K562 (cell line): Measurements from ENCODE around the gene ODF4. TPM values are rescaled to one million over a fixed set of nuclear protein-coding genes. Genes with fewer than 3 reads are reported as not detected.

Experiments used
- ARID4B ChIP-seq: sonication (generic); formaldehyde crosslinking; IDR thresholded peaks from 2 replicates; pipeline ENCODE4 v1.8.0; 2022; ENCODE audit warnings: mild to moderate bottlenecking, missing genetic modification reagents
- ASH1L ChIP-seq: fragments of 450-650 bp; IDR thresholded peaks from 2 replicates; pipeline ENCODE4 v1.6.1; 2018; ENCODE audit warnings: borderline replicate concordance, mild to moderate bottlenecking, low read depth; ENCODE audit not compliant: partially characterized antibody
- BACH1 ChIP-seq: fragments of 200-800 bp; sonication (Bioruptor generic); IDR thresholded peaks from 2 replicates; pipeline ENCODE4 v1.6.1; 2016; ENCODE audit warnings: missing genetic modification characterization, missing compliant biosample characterization
- BRD4 ChIP-seq: fragments of 200-600 bp; sonication (generic); IDR thresholded peaks from 2 replicates; pipeline ENCODE4 v1.6.1; 2017; ENCODE audit warnings: inconsistent platforms
- FOXM1 ChIP-seq, 2 experiments: fragments of 450-650 bp in 1 of 2; sonication (generic) in 1 of 2; formaldehyde crosslinking in 1 of 2; IDR thresholded peaks; 2 replicates each; pipeline versions ENCODE4 v1.6.1 to v1.9.0; 2017 to 2022; ENCODE audit warnings: low read depth in 2 of 2, mild to moderate bottlenecking in 2 of 2, missing genetic modification reagents in 1 of 2, moderate library complexity in 1 of 2
- FUS ChIP-seq: fragments of 200-400 bp; formaldehyde crosslinking; optimal IDR thresholded peaks from 2 replicates; pipeline ENCODE3; 2017; ENCODE audit warnings: low read depth, low read length
- HCFC1 ChIP-seq: IDR thresholded peaks from 2 replicates; pipeline ENCODE4 v1.6.1; 2012; ENCODE audit warnings: low read depth, low read length, improper control_type of control experiment
- HNRNPK ChIP-seq: fragments of 200-400 bp; formaldehyde crosslinking; IDR thresholded peaks from one replicate; pipeline ENCODE4 v1.6.1; 2018; ENCODE audit warnings: mild to moderate bottlenecking, low read depth, low read length; ENCODE audit not compliant: poor library complexity, severe bottlenecking
- MAFK ChIP-seq: IDR thresholded peaks from 2 replicates; pipeline ENCODE4 v1.6.1; 2011; ENCODE audit warnings: low read length, improper control_type of control experiment
- MBD1 ChIP-seq: fragments of 250-450 bp; sonication (Bioruptor Pico); IDR thresholded peaks from 2 replicates; pipeline ENCODE4 v1.8.0; 2022; ENCODE audit warnings: inconsistent platforms
- NFE2 ChIP-seq: IDR thresholded peaks from 2 replicates; pipeline ENCODE4 v1.6.1; 2014; ENCODE audit warnings: antibody characterized with exemption, low read depth
- PCBP2 ChIP-seq: fragments of 200-400 bp; formaldehyde crosslinking; IDR thresholded peaks from 2 replicates; pipeline ENCODE4 v1.6.1; 2018; ENCODE audit warnings: low read length, low read depth, mild to moderate bottlenecking, moderate library complexity; ENCODE audit not compliant: poor library complexity, severe bottlenecking
- POLR2AphosphoS2 ChIP-seq: IDR thresholded peaks from 2 replicates; pipeline ENCODE4 v1.6.1; 2012; ENCODE audit warnings: low read length, improper control_type of control experiment
- RB1 ChIP-seq: fragments of 450-650 bp; IDR thresholded peaks from 2 replicates; pipeline ENCODE4 v1.6.1; 2017; ENCODE audit warnings: low read depth, mild to moderate bottlenecking
- RBM15 ChIP-seq: fragments of 200-400 bp; formaldehyde crosslinking; IDR thresholded peaks from 2 replicates; pipeline ENCODE4 v1.6.1; 2018; ENCODE audit warnings: mild to moderate bottlenecking, low read length, moderate library complexity; ENCODE audit not compliant: insufficient read depth
- RBM34 ChIP-seq: fragments of 200-400 bp; formaldehyde crosslinking; IDR thresholded peaks from 2 replicates; pipeline ENCODE4 v1.6.1; 2018; ENCODE audit warnings: low read length, borderline replicate concordance; ENCODE audit not compliant: insufficient read depth
- SLC30A9 ChIP-seq: fragments of 250-450 bp; sonication (Bioruptor Pico); IDR thresholded peaks from 2 replicates; pipeline ENCODE4 v1.8.0; 2022; ENCODE audit warnings: mild to moderate bottlenecking, moderate library complexity
- SRSF9 ChIP-seq: fragments of 200-400 bp; formaldehyde crosslinking; IDR thresholded peaks from 2 replicates; pipeline ENCODE4 v1.6.1; 2017; ENCODE audit warnings: low read depth, low read length, borderline replicate concordance
- YY1 ChIP-seq, 3 experiments: IDR thresholded peaks; 2 replicates each; pipeline ENCODE4 v1.6.1; 2011; ENCODE audit warnings: low read length in 2 of 3, mild to moderate bottlenecking in 2 of 3, moderate library complexity in 2 of 3, borderline replicate concordance in 1 of 3, control low read depth in 1 of 3, low read depth in 1 of 3; ENCODE audit not compliant: insufficient read depth in 3 of 3, insufficient replicate concordance in 2 of 3, control insufficient read depth in 1 of 3, insufficient read length in 1 of 3; ENCODE audit errors: extremely low read depth in 1 of 3
- ZNF133 ChIP-seq: fragments of 250-450 bp; sonication (Bioruptor Pico); IDR thresholded peaks from 2 replicates; pipeline ENCODE4 v1.4.0; 2020; ENCODE audit warnings: mild to moderate bottlenecking
- ZNF507 ChIP-seq: conservative IDR thresholded peaks from 2 replicates; pipeline ENCODE4 v1.6.1; 2017; ENCODE audit warnings: missing genetic modification characterization, missing compliant biosample characterization
- ZNF830 ChIP-seq: fragments of 250-450 bp; sonication (Bioruptor Pico); IDR thresholded peaks from 2 replicates; pipeline ENCODE4 v1.5.0; 2021; ENCODE audit warnings: mild to moderate bottlenecking
- polyA plus RNA-seq, 8 experiments: library from polyadenylated mRNA; depleted of rRNA in 4 of 8; stranded (reverse) in 5 of 8; unstranded in 3 of 8; fragments of >200 nt; fragmentation: Nextera tagmentation in 2 of 8; fragmentation: Illumina TruSeq in 1 of 8; extraction: Ambion mirVana in 2 of 8; extraction: Trizol in 1 of 8; gene quantifications; 2 replicates each; pipeline versions ENCODE4 v1.2.1 to v1.2.3, GENCODE V29; 2011 to 2014; ENCODE audit warnings: inconsistent platforms in 1 of 8, missing spikeins in 1 of 8
- total RNA-seq, 7 experiments: library from RNA; depleted of rRNA in 6 of 7; stranded (reverse); fragments of >200 nt in 6 of 7; fragmentation: Illumina TruSeq in 2 of 7; extraction: Trizol in 2 of 7; gene quantifications; 2 replicates each; pipeline versions ENCODE4 v1.2.1 to v1.2.3, GENCODE V29; 2011 to 2021; ENCODE audit warnings: low replicate concordance in 1 of 7

The ODF4 gene
- total and polyA plus RNA-seq, 9 of the 15 experiments (the other 6 are each of a cell fraction or from before 2014, with no cell fraction given) = not detected

DNA sequence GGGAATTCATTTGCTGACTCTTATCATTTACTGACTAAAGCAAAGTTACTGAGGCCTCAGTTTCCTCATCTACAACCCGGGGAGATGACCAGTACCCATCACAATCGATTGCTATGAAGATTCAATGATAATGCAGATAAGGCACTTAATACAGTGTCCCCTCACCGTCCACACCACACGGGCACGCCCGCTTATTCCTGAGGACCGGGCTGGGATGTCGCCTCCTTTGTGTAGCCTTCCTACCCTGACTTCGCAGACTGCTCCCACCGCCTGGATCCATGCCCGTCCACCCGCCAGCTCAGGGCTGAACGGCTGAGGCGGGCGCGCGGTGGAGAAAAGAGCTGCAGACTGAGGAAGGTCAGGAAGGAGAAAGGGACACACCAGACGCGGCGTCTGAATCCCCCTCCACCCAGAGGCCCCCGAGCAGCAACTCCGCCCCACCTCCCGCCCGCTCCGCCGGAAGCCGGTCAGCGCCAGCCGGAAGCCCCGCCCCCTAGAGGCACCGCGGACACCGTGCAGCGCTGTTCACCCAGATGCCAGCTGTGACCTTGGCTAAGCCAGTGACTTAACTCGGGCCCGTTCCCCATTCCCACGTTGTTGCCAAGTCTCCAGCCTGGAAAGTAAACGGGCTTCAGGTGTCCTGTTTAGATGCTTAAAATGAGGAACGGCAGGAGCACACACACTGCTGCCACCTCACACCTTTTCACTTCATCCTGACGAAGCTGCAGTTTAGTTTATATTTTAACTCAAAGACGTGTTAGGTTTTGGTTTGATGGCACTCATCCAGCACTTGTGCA, 36.8 kb downstream of the ODF4 start, which contains the start of gene KRABD2 (continued):
- TF ChIP-seq MBD1 = no peak
- no peak for TF ChIP-seq BACH1 (tag)
- no peak for TF ChIP-seq YY1 (IDR thresholded peaks at IDR 0.05; ENCODE audit: borderline replicate concordance in 1 of 3, control insufficient read depth in 1 of 3, extremely low read depth in 1 of 3, insufficient read depth in 3 of 3, insufficient read length in 1 of 3, insufficient replicate concordance in 2 of 3, low read depth in 1 of 3, low read length in 2 of 3)
- no peak for TF ChIP-seq FOXM1 (IDR thresholded peaks at IDR 0.05; ENCODE audit: low read depth)
- no peak for TF ChIP-seq FOXM1 (CRISPR knock-in tag; IDR thresholded peaks at IDR 0.05; ENCODE audit: low read depth)
- TF ChIP-seq MAFK = no peak
- TF ChIP-seq ZNF507 = no peak
- no peak for TF ChIP-seq ARID4B (CRISPR knock-in tag)
- TF ChIP-seq ZNF830 (CRISPR knock-in tag) = no peak
- TF ChIP-seq ZNF133 (CRISPR knock-in tag) = no peak
- no peak for TF ChIP-seq SRSF9
- TF ChIP-seq HCFC1 = 0 out of 2 replicates have a peak, but pooled peaks have one; percentile 24
- TF ChIP-seq SLC30A9 (CRISPR knock-in tag) = no peak
- TF ChIP-seq RBM34 = no peak
- no peak for TF ChIP-seq BRD4
- TF ChIP-seq NFE2 = no peak
- TF ChIP-seq FUS = no peak
- no peak for TF ChIP-seq HNRNPK
- no peak for TF ChIP-seq PCBP2
- peak; percentile 99 for TF ChIP-seq POLR2AphosphoS2
- TF ChIP-seq RBM15 = no peak
- no peak for TF ChIP-seq RB1
- TF ChIP-seq ASH1L = no peak
